ENCODE measurements around the gene PINLYP.

The PINLYP gene

GRCh38 chr19:43551399-43552197, 24.0 kb upstream of the PINLYP start:
- H3K9me3 ChIP-seq (ENCODE audit: control insufficient read depth in 2 of 2, low read length in 2 of 2): no peaks in the 10 kb centered on the region
- H3K36me3 ChIP-seq (ENCODE audit: control insufficient read depth in 2 of 2, insufficient read depth in 2 of 2, low read length in 2 of 2): peaks cover 42 to 45% of the 10 kb centered on the region in 2 donors
- no peak overlapping the region for H3K9ac ChIP-seq (ENCODE audit: low read length in 2 of 2)
- no peaks in the 10 kb centered on the region for H3K4me1 ChIP-seq (ENCODE audit: control insufficient read depth, insufficient read depth, low read length)
- H3K27me3 ChIP-seq (ENCODE audit: control insufficient read depth in 1 of 2, insufficient read depth in 2 of 2, low read length in 2 of 2): no peaks in the 10 kb centered on the region
- no peak overlapping the region for H3K27ac ChIP-seq (ENCODE audit: low read length)
- H3K4me3 ChIP-seq (ENCODE audit: low read length in 2 of 2): no peak overlapping the region

GRCh38 chr19:43552198-43552450, 23.5 kb upstream of the PINLYP start:
- Histone ChIP-seq H3K27ac (ENCODE audit: low read length) (no peak overlapping the region), H3K36me3 (ENCODE audit: control insufficient read depth in 2 of 2, insufficient read depth in 2 of 2, low read length in 2 of 2) (peaks cover 40 to 42% of the 10 kb centered on the region in 2 donors), H3K4me3 (ENCODE audit: low read length in 2 of 2) (no peak overlapping the region), H3K27me3 (ENCODE audit: control insufficient read depth in 1 of 2, insufficient read depth in 2 of 2, low read length in 2 of 2) (no peaks in the 10 kb centered on the region), H3K9ac (ENCODE audit: low read length in 2 of 2) (no peak overlapping the region), H3K9me3 (ENCODE audit: control insufficient read depth in 2 of 2, low read length in 2 of 2) (no peaks in the 10 kb centered on the region), H3K4me1 (ENCODE audit: control insufficient read depth, insufficient read depth, low read length) (no peaks in the 10 kb centered on the region)

- H3K4me1 ChIP-seq (ENCODE audit: control insufficient read depth, insufficient read depth, low read length): no peaks in the 10 kb centered on the region
- no peak overlapping the region for H3K9ac ChIP-seq (ENCODE audit: low read length in 2 of 2)
- peaks cover 40 to 44% of the 10 kb centered on the region in 2 donors for H3K36me3 ChIP-seq (ENCODE audit: control insufficient read depth in 2 of 2, insufficient read depth in 2 of 2, low read length in 2 of 2)
- H3K9me3 ChIP-seq (ENCODE audit: control insufficient read depth in 2 of 2, low read length in 2 of 2): no peaks in the 10 kb centered on the region
- no peak overlapping the region for H3K4me3 ChIP-seq (ENCODE audit: low read length in 2 of 2)
- H3K27me3 ChIP-seq (ENCODE audit: control insufficient read depth in 1 of 2, insufficient read depth in 2 of 2, low read length in 2 of 2): no peaks in the 10 kb centered on the region
- no peak overlapping the region for H3K27ac ChIP-seq (ENCODE audit: low read length)
Observed at GRCh38 chr19:43552616-43553015, 23.0 kb upstream of the PINLYP start.

GRCh38 chr19:43553656-43554055, 21.9 kb upstream of the PINLYP start:
- H3K27me3 ChIP-seq (ENCODE audit: control insufficient read depth in 1 of 2, insufficient read depth in 2 of 2, low read length in 2 of 2): no peaks in the 10 kb centered on the region

GRCh38 chr19:43554317-43554895, 21.2 kb upstream of the PINLYP start:
- no peaks in the 10 kb centered on the region for H3K4me1 ChIP-seq (ENCODE audit: control insufficient read depth, insufficient read depth, low read length)
- H3K9ac ChIP-seq (ENCODE audit: low read length in 2 of 2): no peak overlapping the region
- H3K27ac ChIP-seq (ENCODE audit: low read length): no peak overlapping the region
- H3K27me3 ChIP-seq (ENCODE audit: control insufficient read depth in 1 of 2, insufficient read depth in 2 of 2, low read length in 2 of 2): no peaks in the 10 kb centered on the region
- H3K4me3 ChIP-seq (ENCODE audit: low read length in 2 of 2): no peak overlapping the region
- H3K36me3 ChIP-seq (ENCODE audit: control insufficient read depth in 2 of 2, insufficient read depth in 2 of 2, low read length in 2 of 2): peaks cover 39 to 45% of the 10 kb centered on the region in 2 donors
- no peaks in the 10 kb centered on the region for H3K9me3 ChIP-seq (ENCODE audit: control insufficient read depth in 2 of 2, low read length in 2 of 2)

More at GRCh38 chr19:43553656-43554055, 21.9 kb upstream of the PINLYP start:
- no peaks in the 10 kb centered on the region for H3K9me3 ChIP-seq (ENCODE audit: control insufficient read depth in 2 of 2, low read length in 2 of 2)
- H3K4me3 ChIP-seq (ENCODE audit: low read length in 2 of 2): no peak overlapping the region
- no peak overlapping the region for H3K27ac ChIP-seq (ENCODE audit: low read length)
- H3K9ac ChIP-seq (ENCODE audit: low read length in 2 of 2): no peak overlapping the region
- H3K4me1 ChIP-seq (ENCODE audit: control insufficient read depth, insufficient read depth, low read length): no peaks in the 10 kb centered on the region
- peaks cover 40 to 46% of the 10 kb centered on the region in 2 donors for H3K36me3 ChIP-seq (ENCODE audit: control insufficient read depth in 2 of 2, insufficient read depth in 2 of 2, low read length in 2 of 2)

GRCh38 chr19:43555185-43555770, 20.3 kb upstream of the PINLYP start:
- Histone ChIP-seq H3K36me3 (ENCODE audit: control insufficient read depth in 2 of 2, insufficient read depth in 2 of 2, low read length in 2 of 2) (peaks cover 30 to 43% of the 10 kb centered on the region in 2 donors), H3K9me3 (ENCODE audit: control insufficient read depth in 2 of 2, low read length in 2 of 2) (no peaks in the 10 kb centered on the region), H3K27me3 (ENCODE audit: control insufficient read depth in 1 of 2, insufficient read depth in 2 of 2, low read length in 2 of 2) (no peaks in the 10 kb centered on the region), H3K9ac (ENCODE audit: low read length in 2 of 2) (no peak overlapping the region), H3K4me1 (ENCODE audit: control insufficient read depth, insufficient read depth, low read length) (no peaks in the 10 kb centered on the region), H3K4me3 (ENCODE audit: low read length in 2 of 2) (no peak overlapping the region), H3K27ac (ENCODE audit: low read length) (no peak overlapping the region)

GRCh38 chr19:43560687-43561086, 14.9 kb upstream of the PINLYP start:
- H3K27ac ChIP-seq (ENCODE audit: low read length): no peak overlapping the region
- no peak overlapping the region for H3K4me3 ChIP-seq (ENCODE audit: low read length in 2 of 2)
- peaks cover 11 to 17% of the 10 kb centered on the region in 2 donors for H3K36me3 ChIP-seq (ENCODE audit: control insufficient read depth in 2 of 2, insufficient read depth in 2 of 2, low read length in 2 of 2)
- no peak overlapping the region for H3K9ac ChIP-seq (ENCODE audit: low read length in 2 of 2)
- no peaks in the 10 kb centered on the region for H3K9me3 ChIP-seq (ENCODE audit: control insufficient read depth in 2 of 2, low read length in 2 of 2)
- no peaks in the 10 kb centered on the region for H3K27me3 ChIP-seq (ENCODE audit: control insufficient read depth in 1 of 2, insufficient read depth in 2 of 2, low read length in 2 of 2)
- H3K4me1 ChIP-seq (ENCODE audit: control insufficient read depth, insufficient read depth, low read length): peaks cover 18% of the 10 kb centered on the region

GRCh38 chr19:43561139-43561970, 14.2 kb upstream of the PINLYP start:
- no peak overlapping the region for H3K27ac ChIP-seq (ENCODE audit: low read length)
- H3K27me3 ChIP-seq (ENCODE audit: control insufficient read depth in 1 of 2, insufficient read depth in 2 of 2, low read length in 2 of 2): no peaks in the 10 kb centered on the region
- peaks cover 18% of the 10 kb centered on the region for H3K4me1 ChIP-seq (ENCODE audit: control insufficient read depth, insufficient read depth, low read length)
- peaks cover 11 to 13% of the 10 kb centered on the region in 2 donors for H3K36me3 ChIP-seq (ENCODE audit: control insufficient read depth in 2 of 2, insufficient read depth in 2 of 2, low read length in 2 of 2)
- peak overlapping the region in 1 of 2 donors; percentile 21 for H3K9ac ChIP-seq (ENCODE audit: low read length in 2 of 2)
- no peak overlapping the region for H3K4me3 ChIP-seq (ENCODE audit: low read length in 2 of 2)
- H3K9me3 ChIP-seq (ENCODE audit: control insufficient read depth in 2 of 2, low read length in 2 of 2): no peaks in the 10 kb centered on the region

- Histone ChIP-seq H3K36me3 (ENCODE audit: control insufficient read depth in 2 of 2, insufficient read depth in 2 of 2, low read length in 2 of 2) (peaks cover 11 to 13% of the 10 kb centered on the region in 2 donors), H3K9ac (ENCODE audit: low read length in 2 of 2) (no peak overlapping the region), H3K4me3 (ENCODE audit: low read length in 2 of 2) (peak overlapping the region in 1 of 2 donors; percentile 40), H3K4me1 (ENCODE audit: control insufficient read depth, insufficient read depth, low read length) (peaks cover 18% of the 10 kb centered on the region), H3K9me3 (ENCODE audit: control insufficient read depth in 2 of 2, low read length in 2 of 2) (no peaks in the 10 kb centered on the region), H3K27me3 (ENCODE audit: control insufficient read depth in 1 of 2, insufficient read depth in 2 of 2, low read length in 2 of 2) (no peaks in the 10 kb centered on the region), H3K27ac (ENCODE audit: low read length) (peak overlapping the region; percentile 62)
Observed at GRCh38 chr19:43562226-43562697, 13.3 kb upstream of the PINLYP start.

- H3K27ac ChIP-seq (ENCODE audit: low read length): peak overlapping the region; percentile 62
- peaks cover 18% of the 10 kb centered on the region for H3K4me1 ChIP-seq (ENCODE audit: control insufficient read depth, insufficient read depth, low read length)
- H3K9ac ChIP-seq (ENCODE audit: low read length in 2 of 2): no peak overlapping the region
- H3K9me3 ChIP-seq (ENCODE audit: control insufficient read depth in 2 of 2, low read length in 2 of 2): no peaks in the 10 kb centered on the region
- peak overlapping the region in 1 of 2 donors; percentile 40 for H3K4me3 ChIP-seq (ENCODE audit: low read length in 2 of 2)
- H3K27me3 ChIP-seq (ENCODE audit: control insufficient read depth in 1 of 2, insufficient read depth in 2 of 2, low read length in 2 of 2): no peaks in the 10 kb centered on the region
- H3K36me3 ChIP-seq (ENCODE audit: control insufficient read depth in 2 of 2, insufficient read depth in 2 of 2, low read length in 2 of 2): peaks cover 10 to 11% of the 10 kb centered on the region in 2 donors
Observed at GRCh38 chr19:43562698-43563241, 12.8 kb upstream of the PINLYP start.

Data from stomach smooth muscle (tissue), 2 donors.